Adrenal gland (tissue), 5 donors: ENCODE data around the gene ITPKB.

Source experiments
- CTCF ChIP-seq, 6 experiments: fragments of 450-650 bp in 4 of 6; fragments of 200-600 bp in 2 of 6; sonication (generic) in 1 of 6; IDR thresholded peaks; 1 replicate in 5 of 6; 2 replicates in 1 of 6; pipeline versions ENCODE4 v1.5.1 to v1.8.0; 2016 to 2021; ENCODE audit warnings: antibody characterized with exemption in 6 of 6, mild to moderate bottlenecking in 2 of 6, moderate library complexity in 1 of 6
- POLR2A ChIP-seq, 2 donors: fragments of 450-650 bp; IDR thresholded peaks; one replicate each; pipeline ENCODE4 v1.6.1; 2017; ENCODE audit warnings: antibody characterized with exemption in 2 of 2, mild to moderate bottlenecking in 2 of 2, moderate library complexity in 1 of 2
- donor health status: DM: no; HTN: no; CAD: no.

- TF ChIP-seq CTCF (IDR thresholded peaks at IDR 0.05) (no peak), POLR2A (IDR thresholded peaks at IDR 0.05) (no peak)
Observed at GRCh38 chr1:226736001-226736907, 2.8 kb downstream of the ITPKB start.
